HG02884 (cell line): Measurements from ENCODE around the gene RFK.
"Not testable (repeated sequence)": the region's sequence is repeated elsewhere in the genome, so short reads cannot be mapped to it uniquely, and the experiment has no call there.

Experiments
- ATAC-seq: cut with Tn5 transposase; IDR thresholded peaks from one replicate; pipeline ENCODE4 v1.9.1; 2021; ENCODE audit warnings: mild to moderate bottlenecking, moderate library complexity; ENCODE audit not compliant: unreplicated experiment

The RFK gene

GRCh38 chr9:76394195-76394959 lies at the start of gene RFK:
RFK (minus strand) TSS chr9:76394426; CDS start chr9:76394171, 255 bp downstream.
- peak; percentile 57 for ATAC-seq

GRCh38 chr9:76443887-76444286 lies 49.7 kb upstream of the RFK start:
- no peak for ATAC-seq

GRCh38 chr9:76441551-76442322 lies 47.5 kb upstream of the RFK start:
- ATAC-seq: peak; percentile 54

- ATAC-seq: peak; percentile 71
Measured at GRCh38 chr9:76438841-76439588, 44.8 kb upstream of the RFK start.

- ATAC-seq: not testable (repeated sequence)
Measured at GRCh38 chr9:76437017-76437699, 42.9 kb upstream of the RFK start.

- ATAC-seq: not testable (repeated sequence)
Measured at GRCh38 chr9:76434897-76435296, 40.7 kb upstream of the RFK start.

GRCh38 chr9:76433836-76434235 lies 39.6 kb upstream of the RFK start:
- no peak for ATAC-seq

- ATAC-seq: no peak
Measured at GRCh38 chr9:76433406-76433805, 39.2 kb upstream of the RFK start.

GRCh38 chr9:76431601-76432000 lies 37.4 kb upstream of the RFK start:
- ATAC-seq: no peak

- ATAC-seq: no peak
Measured at GRCh38 chr9:76426807-76427419, 32.7 kb upstream of the RFK start.

GRCh38 chr9:76425677-76426453 lies 31.6 kb upstream of the RFK start:
- ATAC-seq: no peak

GRCh38 chr9:76424491-76424890 lies 30.3 kb upstream of the RFK start:
- ATAC-seq: no peak

GRCh38 chr9:76423216-76424177 lies 29.3 kb upstream of the RFK start:
- ATAC-seq: no peak

- no peak for ATAC-seq
Measured at GRCh38 chr9:76419782-76420380, 25.7 kb upstream of the RFK start.

GRCh38 chr9:76417394-76417793 lies 23.2 kb upstream of the RFK start:
- no peak for ATAC-seq

GRCh38 chr9:76415731-76416130 lies 21.5 kb upstream of the RFK start:
- ATAC-seq: no peak

GRCh38 chr9:76415154-76415553 lies 20.9 kb upstream of the RFK start:
- ATAC-seq: no peak

GRCh38 chr9:76414661-76415060 lies 20.4 kb upstream of the RFK start:
- ATAC-seq: peak; percentile 63
